Measurements from ENCODE around the gene DNLZ.
"Not testable (repeated sequence)": the region's sequence is repeated elsewhere in the genome, so short reads cannot be mapped to it uniquely, and the experiment has no call there.

DNLZ gene

GRCh38 chr9:136363106-136363948, at the start of gene DNLZ:
Gene DNLZ (minus strand): TSS chr9:136363744. CDS start chr9:136363714, 30 bp downstream.
- peak; percentile 96 for DNase-seq

GRCh38 chr9:136412962-136413361, 49.4 kb upstream of the DNLZ start:
- no peak for DNase-seq

GRCh38 chr9:136411378-136411777, 47.8 kb upstream of the DNLZ start:
- DNase-seq = no peak

GRCh38 chr9:136410500-136411287, 47.1 kb upstream of the DNLZ start, which contains the start of the genes ENTR1 and PMPCA:
Gene ENTR1 (minus strand): TSS chr9:136410614. CDS start chr9:136410397, 217 bp downstream.
Gene PMPCA (plus strand): TSS chr9:136410658. CDS start chr9:136410669, 11 bp downstream.
- DNase-seq = peak; percentile 93

- peak; percentile 19 for DNase-seq
These were observed 46.3 kb upstream of the DNLZ start for GRCh38 chr9:136409557-136410455.

GRCh38 chr9:136407911-136408310, 44.4 kb upstream of the DNLZ start:
- no peak for DNase-seq

GRCh38 chr9:136407061-136407460, 43.5 kb upstream of the DNLZ start:
- not testable (repeated sequence) for DNase-seq

- DNase-seq = not testable (repeated sequence)
These were observed 42.4 kb upstream of the DNLZ start for GRCh38 chr9:136405904-136406303.

GRCh38 chr9:136405481-136405880, 41.9 kb upstream of the DNLZ start:
- no peak for DNase-seq

- DNase-seq = no peak
These were observed 41.2 kb upstream of the DNLZ start for GRCh38 chr9:136404801-136405136.

- no peak for DNase-seq
These were observed 40.6 kb upstream of the DNLZ start for GRCh38 chr9:136403915-136404800.

GRCh38 chr9:136403538-136403914, 40.0 kb upstream of the DNLZ start:
- DNase-seq = no peak

- DNase-seq = no peak
These were observed 38.5 kb upstream of the DNLZ start for GRCh38 chr9:136402067-136402466.

- no peak for DNase-seq
These were observed 37.8 kb upstream of the DNLZ start for GRCh38 chr9:136401173-136401922.

- DNase-seq = peak; percentile 92
These were observed 36.7 kb upstream of the DNLZ start, which contains the start of gene SNAPC4 for GRCh38 chr9:136400038-136400834. Gene SNAPC4 (minus strand): TSS chr9:136400170. CDS start chr9:136398428, 1,742 bp downstream.

- DNase-seq = no peak
These were observed 35.9 kb upstream of the DNLZ start for GRCh38 chr9:136399176-136400037.

- DNase-seq = no peak
These were observed 34.7 kb upstream of the DNLZ start for GRCh38 chr9:136398286-136398685.

GRCh38 chr9:136397643-136398042, 34.1 kb upstream of the DNLZ start:
- no peak for DNase-seq

GRCh38 chr9:136396219-136396515, 32.6 kb upstream of the DNLZ start:
- no peak for DNase-seq

Data from NCI-H2171 (cell line).